Measurements from ENCODE around the gene CDC20B. TPM values are rescaled to one million over a fixed set of nuclear protein-coding genes. Genes with fewer than 3 reads are reported as not detected.

The CDC20B gene
- not detected for polyA plus RNA-seq

- peak within 1 kb of the TSS; percentile 47 to 64 for H3K4me3 ChIP-seq (ENCODE audit: low read depth in 1 of 2, low read length in 2 of 2)
- H3K27ac ChIP-seq (ENCODE audit: low read depth in 2 of 2, low read length in 1 of 2): no peak within 1 kb of the TSS
- no peaks in the 10 kb centered on the region for H3K36me3 ChIP-seq (ENCODE audit: control insufficient read depth in 2 of 2, insufficient read depth in 2 of 2, low read length in 1 of 2)
- 0% methylated on average over 53 to 69 of the region's 69 CpGs for WGBS, 2 donors
- H3K27me3 ChIP-seq (ENCODE audit: control insufficient read depth in 1 of 2, insufficient read depth in 2 of 2, low read length in 2 of 2): peaks cover 0 to 14% of the 10 kb centered on the region in 2 donors
- peaks cover 0 to 3% of the 10 kb centered on the region in 2 donors for H3K9me3 ChIP-seq (ENCODE audit: control insufficient read depth in 2 of 2, insufficient read depth in 1 of 2, low read depth in 1 of 2, low read length in 1 of 2)
- H3K4me1 ChIP-seq (ENCODE audit: control insufficient read depth in 2 of 2, insufficient read depth in 2 of 2, low read length in 1 of 2): peaks cover 7 to 9% of the 10 kb centered on the region in 2 donors
Observed at GRCh38 chr5:55172937-55173686, at the start of gene CDC20B. Gene CDC20B, minus strand, starts transcription at chr5:55173177. Its CDS starts 177 bp downstream, at chr5:55173000.

DNA sequence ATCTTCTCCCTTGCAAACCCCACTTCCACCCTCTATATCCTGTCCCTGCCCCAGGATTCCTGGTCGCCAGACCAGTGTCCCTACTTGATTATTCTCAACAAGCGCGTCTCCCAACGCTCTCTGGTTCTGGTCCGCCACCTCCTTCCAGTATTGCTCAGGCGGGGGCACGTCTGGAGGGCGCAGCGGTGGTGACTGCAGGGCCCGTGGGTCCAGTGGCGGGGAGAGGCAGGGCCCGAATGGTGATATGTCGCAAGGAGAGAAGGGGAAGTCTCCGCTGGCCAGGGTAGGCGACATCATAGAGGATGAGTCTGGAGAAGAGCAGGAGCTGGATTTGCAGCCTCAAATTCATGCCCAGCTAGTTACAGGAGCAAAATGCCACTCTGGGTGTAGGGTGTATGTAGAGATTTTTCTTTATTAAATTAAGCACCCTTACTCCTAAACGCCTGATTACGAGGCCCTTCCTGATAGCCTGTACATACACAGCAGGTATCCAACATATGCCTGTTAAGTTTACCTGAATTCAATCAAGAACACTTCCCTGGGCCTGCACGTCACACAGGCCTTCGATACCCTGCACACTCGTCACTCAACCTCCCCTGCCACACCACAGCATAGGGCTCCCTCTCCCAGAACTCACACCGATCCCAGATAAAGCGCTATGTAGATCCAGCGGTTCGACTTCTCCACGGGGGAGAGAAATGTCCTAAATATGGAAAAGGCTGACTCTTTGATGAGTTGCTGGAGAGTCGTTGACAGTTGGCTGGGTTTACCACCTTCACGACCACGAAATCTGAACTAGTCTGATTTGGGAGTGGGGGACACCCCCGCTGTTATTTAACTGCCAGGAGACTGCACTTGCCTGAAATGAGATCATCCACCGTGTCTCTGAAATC, 49.4 kb upstream of the CDC20B start:
- H3K4me3 ChIP-seq (ENCODE audit: low read depth in 1 of 2, low read length in 2 of 2): no peak overlapping the region
- 42 to 49% methylated on average over 30 of the region's 30 CpGs for WGBS, 2 donors
- no peak overlapping the region for H3K27ac ChIP-seq (ENCODE audit: low read depth in 2 of 2, low read length in 1 of 2)
- H3K36me3 ChIP-seq (ENCODE audit: control insufficient read depth in 2 of 2, insufficient read depth in 2 of 2, low read length in 1 of 2): no peaks in the 10 kb centered on the region
- no peaks in the 10 kb centered on the region for H3K9me3 ChIP-seq (ENCODE audit: control insufficient read depth in 2 of 2, insufficient read depth in 1 of 2, low read depth in 1 of 2, low read length in 1 of 2)
- H3K27me3 ChIP-seq (ENCODE audit: control insufficient read depth in 1 of 2, insufficient read depth in 2 of 2, low read length in 2 of 2): peaks cover 0 to 12% of the 10 kb centered on the region in 2 donors
- peaks cover 7 to 19% of the 10 kb centered on the region in 2 donors for H3K4me1 ChIP-seq (ENCODE audit: control insufficient read depth in 2 of 2, insufficient read depth in 2 of 2, low read length in 1 of 2)

DNA sequence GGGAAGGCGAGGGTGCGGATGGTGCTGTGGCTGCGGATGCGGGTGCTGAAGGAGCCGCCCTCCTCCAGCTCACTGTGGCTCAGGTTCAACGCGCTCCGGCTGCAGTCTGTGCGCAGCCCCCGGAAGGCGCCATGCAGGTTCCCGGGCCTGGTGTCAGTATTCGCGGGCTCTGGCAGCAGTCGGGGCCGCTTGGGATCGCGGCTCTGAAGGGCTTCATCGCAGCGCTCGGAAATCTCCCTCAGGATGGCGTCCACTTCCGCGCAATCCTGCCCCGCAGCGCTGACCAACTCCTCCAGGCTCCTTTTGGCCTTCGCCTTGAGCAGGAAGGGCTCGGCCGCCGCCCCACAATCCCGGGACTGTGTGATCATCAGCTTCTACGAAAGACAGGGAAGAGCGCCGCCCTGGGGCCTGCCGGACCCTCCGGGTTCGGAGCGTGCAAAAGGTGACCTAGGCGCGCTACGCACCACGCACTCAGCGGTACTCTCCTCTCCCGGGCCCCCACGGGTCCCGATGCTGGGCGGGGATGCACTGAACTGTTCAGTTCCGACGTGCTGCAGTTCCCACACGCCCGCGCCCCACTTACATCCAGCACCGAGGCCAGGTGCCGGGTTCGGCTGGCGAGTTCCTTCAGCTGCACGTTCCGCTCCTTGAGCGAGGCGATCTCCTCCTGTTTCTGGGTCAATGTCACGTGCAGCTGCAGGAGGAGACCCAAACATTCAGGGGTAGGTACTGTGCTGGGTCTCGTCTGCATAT, 47.6 kb upstream of the CDC20B start:
- Histone ChIP-seq H3K4me3 (ENCODE audit: low read depth in 1 of 2, low read length in 2 of 2) (peak overlapping the region; percentile 15 to 19), H3K27ac (ENCODE audit: low read depth in 2 of 2, low read length in 1 of 2) (no peak overlapping the region), H3K36me3 (ENCODE audit: control insufficient read depth in 2 of 2, insufficient read depth in 2 of 2, low read length in 1 of 2) (no peaks in the 10 kb centered on the region), H3K4me1 (ENCODE audit: control insufficient read depth in 2 of 2, insufficient read depth in 2 of 2, low read length in 1 of 2) (peaks cover 0 to 9% of the 10 kb centered on the region in 2 donors), H3K9me3 (ENCODE audit: control insufficient read depth in 2 of 2, insufficient read depth in 1 of 2, low read depth in 1 of 2, low read length in 1 of 2) (no peaks in the 10 kb centered on the region), H3K27me3 (ENCODE audit: control insufficient read depth in 1 of 2, insufficient read depth in 2 of 2, low read length in 2 of 2) (peaks cover 0 to 6% of the 10 kb centered on the region in 2 donors)
- 12 to 13% methylated on average over 61 to 62 of the region's 62 CpGs for WGBS, 2 donors

DNA sequence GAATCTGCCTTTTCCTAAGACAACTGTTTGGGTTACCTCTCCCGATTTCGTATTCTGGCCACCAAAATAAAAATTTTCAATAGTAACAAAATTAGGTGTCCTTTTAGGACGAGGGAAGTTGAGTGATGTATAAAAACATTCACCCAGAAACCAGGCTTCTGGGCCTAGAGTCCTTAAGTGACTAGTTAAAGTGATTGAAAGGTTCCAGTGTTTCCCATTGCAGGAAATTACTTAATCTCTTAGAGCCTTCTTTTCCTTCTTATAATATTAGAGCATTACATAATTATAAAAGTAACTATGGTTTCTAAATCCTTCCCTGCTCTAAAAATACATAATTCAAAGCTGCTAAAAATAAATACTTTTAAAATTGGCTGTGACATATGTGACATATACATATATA, 46.8 kb upstream of the CDC20B start:
- H3K36me3 ChIP-seq (ENCODE audit: control insufficient read depth in 2 of 2, insufficient read depth in 2 of 2, low read length in 1 of 2): no peaks in the 10 kb centered on the region
- no peak overlapping the region for H3K4me3 ChIP-seq (ENCODE audit: low read depth in 1 of 2, low read length in 2 of 2)
- WGBS, 2 donors: 85 to 94% methylated on average over 3 of the region's 3 CpGs
- H3K27ac ChIP-seq (ENCODE audit: low read depth in 2 of 2, low read length in 1 of 2): no peak overlapping the region
- H3K9me3 ChIP-seq (ENCODE audit: control insufficient read depth in 2 of 2, insufficient read depth in 1 of 2, low read depth in 1 of 2, low read length in 1 of 2): no peaks in the 10 kb centered on the region
- peaks cover 0 to 6% of the 10 kb centered on the region in 2 donors for H3K27me3 ChIP-seq (ENCODE audit: control insufficient read depth in 1 of 2, insufficient read depth in 2 of 2, low read length in 2 of 2)
- peaks cover 0 to 9% of the 10 kb centered on the region in 2 donors for H3K4me1 ChIP-seq (ENCODE audit: control insufficient read depth in 2 of 2, insufficient read depth in 2 of 2, low read length in 1 of 2)

DNA sequence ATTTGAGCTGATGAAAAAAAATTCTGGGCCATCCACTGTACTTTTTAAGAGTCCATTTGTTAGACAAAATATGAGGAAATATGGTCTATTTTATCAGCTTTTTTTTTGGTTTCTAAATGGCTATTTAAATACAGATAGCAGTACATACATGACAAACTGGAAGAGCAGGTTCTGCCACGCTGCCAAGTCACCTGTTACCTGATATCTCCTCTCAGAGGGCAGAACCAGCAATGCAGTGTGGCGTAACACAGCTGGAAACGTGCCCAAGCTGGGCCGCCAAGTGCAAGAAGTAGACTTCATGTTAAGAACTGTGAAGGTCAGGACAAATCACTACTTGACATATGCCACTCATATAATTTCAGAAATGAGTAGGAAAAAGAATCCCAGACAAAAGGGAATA, 46.0 kb upstream of the CDC20B start:
- H3K27ac ChIP-seq (ENCODE audit: low read depth in 2 of 2, low read length in 1 of 2): no peak overlapping the region

DNA sequence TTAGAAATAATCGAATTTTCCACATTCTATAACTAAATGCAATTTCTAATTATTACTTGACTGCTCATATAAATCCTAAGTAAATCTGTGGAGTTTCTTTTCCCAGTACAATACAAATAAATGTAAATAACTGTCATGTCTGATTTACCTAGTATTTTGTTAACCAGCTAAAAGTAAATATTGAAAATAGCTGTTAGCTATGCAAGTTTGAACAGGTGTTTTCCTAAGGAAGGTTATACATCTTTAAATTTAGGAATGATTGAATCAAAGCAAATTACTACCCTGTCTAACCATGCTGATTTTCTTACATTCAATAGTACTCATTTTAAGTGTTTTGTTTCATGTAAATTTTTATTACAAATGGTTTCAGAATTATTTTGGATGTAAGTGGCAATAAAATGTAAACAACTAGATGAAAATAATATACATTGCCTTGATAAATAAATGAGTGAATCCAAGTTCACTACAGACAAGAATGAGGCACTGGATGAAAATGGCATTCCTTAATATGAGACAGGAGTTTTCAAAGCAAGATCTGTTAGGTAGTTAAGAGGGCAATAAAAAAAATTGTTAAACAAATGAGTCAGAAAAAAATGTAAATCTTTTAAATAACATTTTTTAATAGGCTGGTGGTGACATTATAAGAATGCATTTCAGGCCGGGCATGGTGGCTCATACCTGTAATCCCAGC, 38.4 kb upstream of the CDC20B start:
- Histone ChIP-seq H3K9me3 (ENCODE audit: control insufficient read depth in 2 of 2, insufficient read depth in 1 of 2, low read depth in 1 of 2, low read length in 1 of 2) (no peaks in the 10 kb centered on the region), H3K4me1 (ENCODE audit: control insufficient read depth in 2 of 2, insufficient read depth in 2 of 2, low read length in 1 of 2) (no peaks in the 10 kb centered on the region), H3K27ac (ENCODE audit: low read depth in 2 of 2, low read length in 1 of 2) (no peak overlapping the region), H3K4me3 (ENCODE audit: low read depth in 1 of 2, low read length in 2 of 2) (no peak overlapping the region), H3K27me3 (ENCODE audit: control insufficient read depth in 1 of 2, insufficient read depth in 2 of 2, low read length in 2 of 2) (no peaks in the 10 kb centered on the region), H3K36me3 (ENCODE audit: control insufficient read depth in 2 of 2, insufficient read depth in 2 of 2, low read length in 1 of 2) (no peaks in the 10 kb centered on the region)
- WGBS, 2 donors: 58 to 67% methylated on average over 2 of the region's 2 CpGs

More for the DNA sequence above, 46.0 kb upstream of the CDC20B start:
- Histone ChIP-seq H3K36me3 (ENCODE audit: control insufficient read depth in 2 of 2, insufficient read depth in 2 of 2, low read length in 1 of 2) (no peaks in the 10 kb centered on the region), H3K4me1 (ENCODE audit: control insufficient read depth in 2 of 2, insufficient read depth in 2 of 2, low read length in 1 of 2) (peaks cover 0 to 9% of the 10 kb centered on the region in 2 donors), H3K27me3 (ENCODE audit: control insufficient read depth in 1 of 2, insufficient read depth in 2 of 2, low read length in 2 of 2) (peaks cover 0 to 3% of the 10 kb centered on the region in 2 donors), H3K4me3 (ENCODE audit: low read depth in 1 of 2, low read length in 2 of 2) (no peak overlapping the region), H3K9me3 (ENCODE audit: control insufficient read depth in 2 of 2, insufficient read depth in 1 of 2, low read depth in 1 of 2, low read length in 1 of 2) (no peaks in the 10 kb centered on the region)
- WGBS, 2 donors: 23 to 47% methylated on average over 4 of the region's 4 CpGs

DNA sequence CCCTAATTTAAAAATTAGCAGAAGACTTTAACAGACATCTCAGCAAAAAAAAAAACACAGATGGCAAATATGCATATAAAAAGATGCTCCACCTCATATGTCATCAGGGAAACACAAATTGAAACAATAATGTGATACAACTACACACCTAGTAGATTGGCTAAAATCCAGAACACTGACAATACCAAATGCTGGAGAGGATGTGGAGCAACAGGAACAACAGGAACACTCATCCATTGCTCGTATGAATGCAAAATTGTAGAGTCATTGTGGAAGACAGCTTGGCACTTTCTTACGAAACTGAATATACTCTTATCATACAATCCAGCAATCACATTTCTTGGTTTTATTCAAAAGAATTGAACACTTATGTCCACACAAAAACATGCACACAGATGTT, 32.0 kb upstream of the CDC20B start:
- H3K9me3 ChIP-seq (ENCODE audit: control insufficient read depth in 2 of 2, insufficient read depth in 1 of 2, low read depth in 1 of 2, low read length in 1 of 2): no peaks in the 10 kb centered on the region
- no peak overlapping the region for H3K27ac ChIP-seq (ENCODE audit: low read depth in 2 of 2, low read length in 1 of 2)
- no peaks in the 10 kb centered on the region for H3K4me1 ChIP-seq (ENCODE audit: control insufficient read depth in 2 of 2, insufficient read depth in 2 of 2, low read length in 1 of 2)
- no peak overlapping the region for H3K4me3 ChIP-seq (ENCODE audit: low read depth in 1 of 2, low read length in 2 of 2)
- H3K27me3 ChIP-seq (ENCODE audit: control insufficient read depth in 1 of 2, insufficient read depth in 2 of 2, low read length in 2 of 2): no peaks in the 10 kb centered on the region
- H3K36me3 ChIP-seq (ENCODE audit: control insufficient read depth in 2 of 2, insufficient read depth in 2 of 2, low read length in 1 of 2): no peaks in the 10 kb centered on the region
- WGBS, 2 donors: 45 to 54% methylated on average over 2 of the region's 2 CpGs

DNA sequence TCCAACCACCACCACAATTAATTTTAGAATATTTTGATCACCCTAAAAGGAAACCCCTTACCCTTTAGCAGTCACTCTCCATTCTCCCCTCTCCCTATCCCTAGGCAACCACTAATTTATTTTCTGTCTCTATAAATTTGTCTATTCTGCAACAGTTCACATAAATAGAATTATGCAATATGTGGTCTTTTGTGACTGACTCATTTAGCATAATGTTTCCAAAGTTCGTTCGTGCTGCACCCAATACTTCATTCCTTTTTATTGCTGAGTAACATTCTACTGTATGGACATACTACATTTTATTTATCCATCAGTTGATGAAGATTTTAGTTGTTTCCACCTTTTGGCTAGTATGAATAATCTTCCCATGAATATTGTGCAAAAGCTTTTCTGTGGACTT, 18.2 kb upstream of the CDC20B start:
- no peaks in the 10 kb centered on the region for H3K9me3 ChIP-seq (ENCODE audit: control insufficient read depth in 2 of 2, insufficient read depth in 1 of 2, low read depth in 1 of 2, low read length in 1 of 2)
- H3K36me3 ChIP-seq (ENCODE audit: control insufficient read depth in 2 of 2, insufficient read depth in 2 of 2, low read length in 1 of 2): no peaks in the 10 kb centered on the region
- no peak overlapping the region for H3K4me3 ChIP-seq (ENCODE audit: low read depth in 1 of 2, low read length in 2 of 2)
- WGBS, 2 donors: 70 to 72% methylated on average over 2 of the region's 2 CpGs
- peaks cover 0 to 2% of the 10 kb centered on the region in 2 donors for H3K27me3 ChIP-seq (ENCODE audit: control insufficient read depth in 1 of 2, insufficient read depth in 2 of 2, low read length in 2 of 2)
- H3K27ac ChIP-seq (ENCODE audit: low read depth in 2 of 2, low read length in 1 of 2): no peak overlapping the region
- no peaks in the 10 kb centered on the region for H3K4me1 ChIP-seq (ENCODE audit: control insufficient read depth in 2 of 2, insufficient read depth in 2 of 2, low read length in 1 of 2)
